HG02938 (cell line): ENCODE measurements around the gene ADCY7.

ENCODE experiments used
- ATAC-seq: cut with Tn5 transposase; IDR thresholded peaks from one replicate; pipeline ENCODE4 v1.9.1; 2021; ENCODE audit warnings: mild to moderate bottlenecking, moderate library complexity; ENCODE audit not compliant: unreplicated experiment

ADCY7 gene

GRCh38 chr16:50265716-50266336 is 525 bp upstream of the ADCY7 start:
- no peak for ATAC-seq

- ATAC-seq, result no peak
Measured at GRCh38 chr16:50267151-50267631, 840 bp downstream of the ADCY7 start.

- ATAC-seq, result no peak
Measured at GRCh38 chr16:50267651-50268050, 1.3 kb downstream of the ADCY7 start.

- no peak for ATAC-seq
Measured at GRCh38 chr16:50268352-50268751, 2.0 kb downstream of the ADCY7 start.

- no peak for ATAC-seq
Measured at GRCh38 chr16:50269061-50269705, 2.8 kb downstream of the ADCY7 start.

GRCh38 chr16:50269769-50270509 is 3.6 kb downstream of the ADCY7 start:
- no peak for ATAC-seq

- no peak for ATAC-seq
Measured at GRCh38 chr16:50270510-50271147, 4.3 kb downstream of the ADCY7 start.

- no peak for ATAC-seq
Measured at GRCh38 chr16:50271148-50272041, 5.0 kb downstream of the ADCY7 start.

GRCh38 chr16:50272111-50272571 is 5.8 kb downstream of the ADCY7 start:
- no peak for ATAC-seq

- ATAC-seq, result no peak
Measured at GRCh38 chr16:50272687-50273381, 6.5 kb downstream of the ADCY7 start.

GRCh38 chr16:50273382-50273690 is 7.0 kb downstream of the ADCY7 start:
- ATAC-seq, result no peak

GRCh38 chr16:50273888-50274325 is 7.6 kb downstream of the ADCY7 start:
- peak; percentile 66 for ATAC-seq

GRCh38 chr16:50274326-50275097 is 8.2 kb downstream of the ADCY7 start:
- peak; percentile 30 for ATAC-seq

GRCh38 chr16:50275098-50275415 is 8.7 kb downstream of the ADCY7 start:
- ATAC-seq, result no peak

GRCh38 chr16:50275428-50276325 is 9.3 kb downstream of the ADCY7 start:
- ATAC-seq, result no peak

- ATAC-seq, result no peak
Measured at GRCh38 chr16:50276326-50276640, 9.9 kb downstream of the ADCY7 start.

GRCh38 chr16:50276801-50277555 is 10.6 kb downstream of the ADCY7 start:
- no peak for ATAC-seq

- no peak for ATAC-seq
Measured at GRCh38 chr16:50278251-50278650, 11.9 kb downstream of the ADCY7 start.
